ENCODE results near the gene NPHS1. TPM values are rescaled to one million over a fixed set of nuclear protein-coding genes. Genes with fewer than 3 reads are reported as not detected.

NPHS1 gene
- total RNA-seq, 4 donors from 2014 or later, result 0.14 TPM; not detected in 3

- Histone ChIP-seq H3K4me1 (no peaks in the 10 kb centered on the region), H3K27me3 (no peaks in the 10 kb centered on the region), H3K36me3 (no peaks in the 10 kb centered on the region), H3K27ac (no peak overlapping the region), H3K9me3 (no peaks in the 10 kb centered on the region), H3K4me3 (no peak overlapping the region)
- no peak for TF ChIP-seq CTCF (IDR thresholded peaks at IDR 0.05)
- no peak for TF ChIP-seq POLR2A (IDR thresholded peaks at IDR 0.05)
- intact Hi-C loops (cut with DNase I; ENCODE audit: low total_unique reads), result loop anchor here (10.0 kb wide), 1 partner anchor 45 kb away; the partner anchor contains the start of gene LRFN3
- DNase-seq, result no peak
Observed at GRCh38 chr19:35889370-35890112, 37.2 kb upstream of the NPHS1 start.

GRCh38 chr19:35888398-35888797 lies 36.1 kb upstream of the NPHS1 start:
- no peaks in the 10 kb centered on the region for H3K27me3 ChIP-seq
- TF ChIP-seq POLR2A (IDR thresholded peaks at IDR 0.05) (no peak), CTCF (IDR thresholded peaks at IDR 0.05) (no peak)
- H3K4me3 ChIP-seq, result no peak overlapping the region
- DNase-seq, result no peak
- intact Hi-C loops (cut with DNase I; ENCODE audit: low total_unique reads), result loop anchor here (10.0 kb wide), 1 partner anchor 46 kb away; the partner anchor contains the start of gene LRFN3
- H3K4me1 ChIP-seq, result no peaks in the 10 kb centered on the region
- no peak overlapping the region for H3K27ac ChIP-seq
- no peaks in the 10 kb centered on the region for H3K9me3 ChIP-seq
- H3K36me3 ChIP-seq, result no peaks in the 10 kb centered on the region

GRCh38 chr19:35887197-35887596 lies 34.9 kb upstream of the NPHS1 start:
- H3K36me3 ChIP-seq, result no peaks in the 10 kb centered on the region
- no peaks in the 10 kb centered on the region for H3K4me1 ChIP-seq
- no peak for TF ChIP-seq POLR2A (IDR thresholded peaks at IDR 0.05)
- H3K27ac ChIP-seq, result no peak overlapping the region
- intact Hi-C loops (cut with DNase I; ENCODE audit: low total_unique reads), result loop anchor here (10.0 kb wide), 1 partner anchor 48 kb away; the partner anchor contains the start of gene LRFN3
- no peaks in the 10 kb centered on the region for H3K27me3 ChIP-seq
- H3K4me3 ChIP-seq, result no peak overlapping the region
- DNase-seq, result no peak
- H3K9me3 ChIP-seq, result no peaks in the 10 kb centered on the region

GRCh38 chr19:35885904-35886303 lies 33.6 kb upstream of the NPHS1 start:
- no peak for TF ChIP-seq CTCF (IDR thresholded peaks at IDR 0.05)
- no peak for TF ChIP-seq POLR2A (IDR thresholded peaks at IDR 0.05)
- H3K27ac ChIP-seq, result no peak overlapping the region
- H3K4me1 ChIP-seq, result no peaks in the 10 kb centered on the region
- intact Hi-C loops (cut with DNase I; ENCODE audit: low total_unique reads), result loop anchor here (10.0 kb wide), 1 partner anchor 49 kb away; the partner anchor contains the start of gene LRFN3
- no peaks in the 10 kb centered on the region for H3K36me3 ChIP-seq
- no peak overlapping the region for H3K4me3 ChIP-seq
- H3K9me3 ChIP-seq, result no peaks in the 10 kb centered on the region
- H3K27me3 ChIP-seq, result no peaks in the 10 kb centered on the region
- no peak for DNase-seq

GRCh38 chr19:35885225-35885738 lies 33.0 kb upstream of the NPHS1 start:
- H3K4me3 ChIP-seq, result no peak overlapping the region
- H3K27ac ChIP-seq, result no peak overlapping the region
- H3K9me3 ChIP-seq, result no peaks in the 10 kb centered on the region
- no peak for TF ChIP-seq CTCF (IDR thresholded peaks at IDR 0.05)
- TF ChIP-seq POLR2A (IDR thresholded peaks at IDR 0.05), result no peak
- DNase-seq, result no peak
- intact Hi-C loops (cut with DNase I; ENCODE audit: low total_unique reads), result loop anchor here (10.0 kb wide), 1 partner anchor 50 kb away; the partner anchor contains the start of gene LRFN3
- no peaks in the 10 kb centered on the region for H3K4me1 ChIP-seq
- no peaks in the 10 kb centered on the region for H3K36me3 ChIP-seq
- no peaks in the 10 kb centered on the region for H3K27me3 ChIP-seq

Data from uterus (tissue), 4 donors.